Stimulated activated CD8-positive, alpha-beta memory T cell treated with anti-CD3 and anti-CD28 coated beads, Interleukin-12 subunit alpha, Interleukin-12 subunit beta, amount 100 ng/mL, for 4 hours (primary cell): ENCODE results near the gene SLC14A1.

Experiments
- DNase-seq: peaks from one replicate; pipeline ENCODE4 v3.0.0-alpha.2; 2020; ENCODE audit warnings: low read depth

SLC14A1 gene

GRCh38 chr18:45801416-45802004 lies 77.5 kb downstream of the SLC14A1 start:
- DNase-seq = no peak
